Measurements from ENCODE around the gene PLAGL1.

PLAGL1 gene

GRCh38 chr6:143950875-143951274 lies 57.2 kb downstream of the PLAGL1 start:
- no peak for TF ChIP-seq CTCF (IDR thresholded peaks at IDR 0.05; ENCODE audit: low read depth, low read length)
- DNase-seq (ENCODE audit: low read depth in 2 of 2): no peak
- H3K4me3 ChIP-seq (replicated peaks in 1 of 2; ENCODE audit: low read depth in 2 of 2, low read length in 2 of 2): no peak overlapping the region

GRCh38 chr6:143949962-143950361 lies 58.1 kb downstream of the PLAGL1 start:
- DNase-seq (ENCODE audit: low read depth in 2 of 2): no peak
- TF ChIP-seq CTCF (IDR thresholded peaks at IDR 0.05; ENCODE audit: low read depth, low read length): no peak
- H3K4me3 ChIP-seq (replicated peaks in 1 of 2; ENCODE audit: low read depth in 2 of 2, low read length in 2 of 2): no peak overlapping the region

- no peak for DNase-seq (ENCODE audit: low read depth in 2 of 2)
- no peak for TF ChIP-seq CTCF (IDR thresholded peaks at IDR 0.05; ENCODE audit: low read depth, low read length)
- H3K4me3 ChIP-seq (replicated peaks in 1 of 2; ENCODE audit: low read depth in 2 of 2, low read length in 2 of 2): no peak overlapping the region
Observed at GRCh38 chr6:143949535-143949934, 58.5 kb downstream of the PLAGL1 start.

- no peak for TF ChIP-seq CTCF (IDR thresholded peaks at IDR 0.05; ENCODE audit: low read depth, low read length)
- no peak overlapping the region for H3K4me3 ChIP-seq (replicated peaks in 1 of 2; ENCODE audit: low read depth in 2 of 2, low read length in 2 of 2)
Observed at GRCh38 chr6:143948208-143948607, 59.9 kb downstream of the PLAGL1 start.

GRCh38 chr6:143941852-143942627 lies 66.0 kb downstream of the PLAGL1 start:
- TF ChIP-seq CTCF (IDR thresholded peaks at IDR 0.05; ENCODE audit: low read depth, low read length): peak; percentile 80
- H3K4me3 ChIP-seq (replicated peaks in 1 of 2; ENCODE audit: low read depth in 2 of 2, low read length in 2 of 2): no peak overlapping the region
- peak; percentile 65 to 66 for DNase-seq (ENCODE audit: low read depth in 2 of 2)

More at GRCh38 chr6:143948208-143948607, 59.9 kb downstream of the PLAGL1 start:
- DNase-seq (ENCODE audit: low read depth in 2 of 2): no peak

GRCh38 chr6:143940011-143940597 lies 68.0 kb downstream of the PLAGL1 start:
- no peak overlapping the region for H3K4me3 ChIP-seq (replicated peaks in 1 of 2; ENCODE audit: low read depth in 2 of 2, low read length in 2 of 2)
- DNase-seq (ENCODE audit: low read depth in 2 of 2): peak; percentile 64 to 65
- TF ChIP-seq CTCF (IDR thresholded peaks at IDR 0.05; ENCODE audit: low read depth, low read length): peak; percentile 80

Data from cardiac fibroblast (primary cell).